T-cell (primary cell): Measurements from ENCODE around the gene SNCG. TPM values are rescaled to one million over a fixed set of nuclear protein-coding genes. Genes with fewer than 3 reads are reported as not detected.

ENCODE experiments used
- ATAC-seq, 4 experiments: fragments of 200-7000 bp in 3 of 4; fragments of 150-1000 bp in 1 of 4; cut with Tn5 transposase; replicated peaks in 1 of 4; 1 replicate in 3 of 4; 2 replicates in 1 of 4; pipeline ENCODE4 v1.10.0; 2021; ENCODE audit warnings: moderate library complexity in 3 of 4, mild to moderate bottlenecking in 2 of 4, moderate number of reproducible peaks in 1 of 4
- CTCF ChIA-PET, 2 donors: fragments of 300-600 bp; sonication (Branson Sonifier 250); formaldehyde crosslinking; loops; one replicate each; lab custom pipeline; 2022; ENCODE audit warnings: antibody characterized with exemption in 2 of 2; lab: Charles Lee
- POLR2A ChIA-PET, 2 donors: fragments of 300-600 bp; sonication (Branson Sonifier 250); formaldehyde crosslinking; loops; one replicate each; lab custom pipeline; 2022; ENCODE audit warnings: antibody characterized with exemption in 2 of 2; lab: Charles Lee
- DNase-seq, 35 experiments: peaks; one replicate each; pipeline versions ENCODE4 v3.0.0 to v3.0.0-alpha.2; 2013 to 2023
- H3K27ac ChIP-seq: one replicate; pipeline ENCODE4 v1.5.1; 2013; ENCODE audit warnings: low read length
- H3K27me3 ChIP-seq, 2 experiments: replicated peaks in 1 of 2; 1 replicate in 1 of 2; 2 replicates in 1 of 2; pipeline versions ENCODE4 v1.6.1 to v1.7.0; 2013; ENCODE audit warnings: low read length in 1 of 2, mixed read lengths in 1 of 2; ENCODE audit not compliant: control insufficient read depth in 2 of 2, insufficient read depth in 2 of 2; ENCODE audit errors: extremely low read depth in 1 of 2
- H3K36me3 ChIP-seq, 2 donors: 1 replicate in 1 of 2; 2 replicates in 1 of 2; pipeline versions ENCODE4 v1.6.1 to v1.7.0; 2013; ENCODE audit warnings: low read length in 1 of 2; ENCODE audit not compliant: control insufficient read depth in 2 of 2, insufficient read depth in 1 of 2; ENCODE audit errors: extremely low read depth in 1 of 2
- H3K4me1 ChIP-seq, 2 experiments: 1 replicate in 1 of 2; 2 replicates in 1 of 2; pipeline versions ENCODE4 v1.6.1 to v1.7.0; 2013; ENCODE audit warnings: low read length in 2 of 2, mixed read lengths in 1 of 2; ENCODE audit not compliant: insufficient read depth in 2 of 2, control insufficient read depth in 1 of 2; ENCODE audit errors: extremely low read depth in 1 of 2
- H3K4me3 ChIP-seq, 2 donors: 1 replicate in 1 of 2; 2 replicates in 1 of 2; pipeline versions ENCODE4 v1.5.1 to v1.7.0; 2013; ENCODE audit warnings: mild to moderate bottlenecking in 2 of 2, low read length in 1 of 2, moderate library complexity in 1 of 2; ENCODE audit not compliant: control insufficient read depth in 1 of 2; ENCODE audit errors: extremely low read depth in 1 of 2
- H3K9me3 ChIP-seq: 2 replicates; pipeline ENCODE4 v1.7.0; 2013
- H3K27ac Mint-ChIP-seq, 2 donors: one replicate each; pipeline ENCODE4 v1.8.0; 2020 to 2021; ENCODE audit warnings: mild to moderate bottlenecking in 2 of 2, mixed read lengths in 2 of 2
- H3K27me3 Mint-ChIP-seq, 2 donors: one replicate each; pipeline ENCODE4 v1.8.0; 2021 to 2022; ENCODE audit warnings: mixed read lengths in 2 of 2
- H3K36me3 Mint-ChIP-seq: one replicate; pipeline ENCODE4 v1.8.0; 2021; ENCODE audit warnings: mixed read lengths
- H3K4me1 Mint-ChIP-seq, 3 donors: one replicate each; pipeline ENCODE4 v1.8.0; 2020 to 2022; ENCODE audit warnings: mixed read lengths in 3 of 3, mild to moderate bottlenecking in 1 of 3
- H3K4me3 Mint-ChIP-seq, 3 donors: one replicate each; pipeline ENCODE4 v1.8.0; 2020 to 2022; ENCODE audit warnings: mild to moderate bottlenecking in 3 of 3, mixed read lengths in 3 of 3, moderate library complexity in 3 of 3
- H3K9me3 Mint-ChIP-seq, 3 donors: one replicate each; pipeline ENCODE4 v1.8.0; 2020 to 2022; ENCODE audit warnings: mixed read lengths in 3 of 3
- WGBS: methylation state at CpG from one replicate; pipeline ENCODE4 v1.1.5; 2013; ENCODE audit warnings: missing lambda C conversion rate; ENCODE audit not compliant: insufficient coverage; 5-methylcytosine and 5-hydroxymethylcytosine counted together
- total RNA-seq, 35 experiments: library from RNA in 6 of 35; stranded (reverse) in 6 of 35; fragments of 120-200 nt in 1 of 35; gene quantifications; one replicate each; pipeline versions ENCODE4 v1.2.1 to v1.2.4 and lab custom pipeline; 2013 to 2026

Gene SNCG
- total RNA-seq, 5 donors from 2014 or later (not counting 1 experiment from before 2014, with no cell fraction given) = 0.41 to 0.66 (median 0.44) TPM; not detected in 2

- Mint-ChIP-seq H3K27me3 (no peaks in the 10 kb centered on the region), H3K4me3 (no peak overlapping the region), H3K27ac (no peak overlapping the region), H3K4me1 (peaks cover 0 to 8% (median 5%) of the 10 kb centered on the region in 3 donors), H3K9me3 (no peaks in the 10 kb centered on the region), H3K36me3 (no peaks in the 10 kb centered on the region)
- H3K36me3 ChIP-seq = no peaks in the 10 kb centered on the region
- H3K4me3 ChIP-seq = no peak overlapping the region
- H3K27ac ChIP-seq = no peak overlapping the region
- POLR2A ChIA-PET = no interaction called here
- peaks cover 0 to 9% of the 10 kb centered on the region in 2 experiments for H3K27me3 ChIP-seq
- H3K4me1 ChIP-seq = peaks cover 0 to 9% of the 10 kb centered on the region in 2 experiments
- 86% methylated on average over 3 of the region's 6 CpGs for WGBS
- H3K9me3 ChIP-seq = no peaks in the 10 kb centered on the region
- DNase-seq = peak in 1 of 35 experiments; percentile 17
- CTCF ChIA-PET = interaction anchor here (1.0 to 1.7 kb wide), 3 partner anchors 25 to 95 kb away, joined by 3 to 8 read pairs (median 6); partner anchors contain the start of gene ADIRF (in 1 of the 2)
- ATAC-seq = no peak
Measured at GRCh38 chr10:86940677-86941076, 17.7 kb upstream of the SNCG start.

DNA sequence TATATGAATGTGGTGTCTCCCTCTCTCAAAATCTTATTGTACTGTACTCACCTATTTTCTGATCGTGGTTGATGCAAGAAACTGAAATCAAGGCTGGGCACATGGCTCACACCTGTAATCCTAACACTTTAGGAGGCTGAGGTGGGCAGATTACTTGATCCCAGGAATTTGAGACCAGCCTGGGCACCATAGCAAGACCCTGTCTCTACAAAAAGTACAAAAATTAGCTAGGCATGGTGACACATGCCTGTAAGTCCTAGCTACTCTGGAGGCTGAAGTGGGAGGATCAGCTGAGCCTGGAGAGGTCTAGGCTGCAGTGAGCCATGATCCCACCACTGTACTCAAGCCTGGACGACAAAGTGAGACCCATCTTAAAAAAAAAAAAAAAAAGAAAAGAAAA is 17.0 kb upstream of the SNCG start:
- Histone ChIP-seq H3K9me3 (no peaks in the 10 kb centered on the region), H3K36me3 (no peaks in the 10 kb centered on the region), H3K27me3 (peaks cover 0 to 17% of the 10 kb centered on the region in 2 experiments), H3K4me3 (no peak overlapping the region), H3K27ac (no peak overlapping the region), H3K4me1 (peaks cover 0 to 15% of the 10 kb centered on the region in 2 experiments)
- no peaks in the 10 kb centered on the region for H3K27me3 Mint-ChIP-seq
- no CpG with 5 or more reads among the region's 2 CpGs for WGBS
- H3K27ac Mint-ChIP-seq = no peak overlapping the region
- no peaks in the 10 kb centered on the region for H3K9me3 Mint-ChIP-seq
- ATAC-seq (no peak), DNase-seq (no peak)
- H3K36me3 Mint-ChIP-seq = no peaks in the 10 kb centered on the region
- no peak overlapping the region for H3K4me3 Mint-ChIP-seq
- CTCF ChIA-PET = interaction anchor here (0.7 to 1.7 kb wide), 7 partner anchors 10 to 97 kb away, joined by 3 to 8 read pairs (median 4); partner anchors contain the start of gene ADIRF (in 1 of the 2)
- H3K4me1 Mint-ChIP-seq = peaks cover 0 to 10% (median 5%) of the 10 kb centered on the region in 3 donors
- POLR2A ChIA-PET = interaction anchor here in 1 of 2 donors (0.6 kb wide), 1 partner anchor 217 kb away, joined by 4 read pairs; no protein-coding TSS in a partner anchor

GRCh38 chr10:86941991-86942421 is 16.4 kb upstream of the SNCG start:
- DNase-seq (peak in 1 of 35 experiments; percentile 18), ATAC-seq (no peak)
- no peaks in the 10 kb centered on the region for H3K36me3 Mint-ChIP-seq

GRCh38 chr10:86942441-86943315 is 15.7 kb upstream of the SNCG start:
- H3K9me3 ChIP-seq = no peaks in the 10 kb centered on the region
- Mint-ChIP-seq H3K27ac (no peak overlapping the region), H3K36me3 (no peaks in the 10 kb centered on the region), H3K4me3 (no peak overlapping the region), H3K27me3 (no peaks in the 10 kb centered on the region), H3K9me3 (no peaks in the 10 kb centered on the region), H3K4me1 (peaks cover 0 to 15% (median 5%) of the 10 kb centered on the region in 3 donors)
- H3K27ac ChIP-seq = no peak overlapping the region
- 95% methylated on average over 94 of the region's 94 CpGs for WGBS
- H3K4me1 ChIP-seq = peaks cover 0 to 15% of the 10 kb centered on the region in 2 experiments
- H3K4me3 ChIP-seq = no peak overlapping the region
- POLR2A ChIA-PET = no interaction called here
- CTCF ChIA-PET = interaction anchor here (0.5 to 1.4 kb wide), 3 partner anchors 12 to 24 kb away, joined by 3 to 10 read pairs (median 3); no protein-coding TSS in a partner anchor
- peak in 1 of 35 experiments; percentile 13 for DNase-seq
- ATAC-seq = no peak
- H3K27me3 ChIP-seq = peaks cover 0 to 20% of the 10 kb centered on the region in 2 experiments
- no peaks in the 10 kb centered on the region for H3K36me3 ChIP-seq

More at GRCh38 chr10:86941991-86942421, 16.4 kb upstream of the SNCG start:
- peaks cover 0 to 15% of the 10 kb centered on the region in 2 experiments for H3K4me1 ChIP-seq
- WGBS = 91% methylated on average over 12 of the region's 14 CpGs
- Mint-ChIP-seq H3K4me3 (no peak overlapping the region), H3K4me1 (peaks cover 0 to 14% (median 5%) of the 10 kb centered on the region in 3 donors), H3K27ac (no peak overlapping the region), H3K27me3 (no peaks in the 10 kb centered on the region), H3K9me3 (no peaks in the 10 kb centered on the region)
- peaks cover 0 to 20% of the 10 kb centered on the region in 2 experiments for H3K27me3 ChIP-seq
- POLR2A ChIA-PET = no interaction called here
- H3K27ac ChIP-seq = no peak overlapping the region
- H3K4me3 ChIP-seq = no peak overlapping the region
- no peaks in the 10 kb centered on the region for H3K36me3 ChIP-seq
- H3K9me3 ChIP-seq = no peaks in the 10 kb centered on the region
- CTCF ChIA-PET = interaction anchor here (1.0 to 1.4 kb wide), 3 partner anchors 13 to 25 kb away, joined by 3 read pairs; no protein-coding TSS in a partner anchor

- Mint-ChIP-seq H3K27me3 (no peaks in the 10 kb centered on the region), H3K4me3 (no peak overlapping the region), H3K4me1 (peaks cover 0 to 18% (median 7%) of the 10 kb centered on the region in 3 donors), H3K36me3 (no peaks in the 10 kb centered on the region), H3K27ac (no peak overlapping the region), H3K9me3 (peaks cover 0 to 3% (median 0%) of the 10 kb centered on the region in 3 donors)
- ChIA-PET POLR2A (no interaction called here), CTCF (interaction anchor here in 1 of 2 donors (0.5 kb wide), 1 partner anchor 11 kb away, joined by 10 read pairs; no protein-coding TSS in a partner anchor)
- no peak overlapping the region for H3K4me3 ChIP-seq
- peaks cover 0 to 18% of the 10 kb centered on the region in 2 experiments for H3K27me3 ChIP-seq
- H3K27ac ChIP-seq = no peak overlapping the region
- H3K4me1 ChIP-seq = peaks cover 0 to 15% of the 10 kb centered on the region in 2 experiments
- WGBS = 95% methylated on average over 30 of the region's 30 CpGs
- no peaks in the 10 kb centered on the region for H3K9me3 ChIP-seq
- no peak for ATAC-seq
- no peak for DNase-seq
- H3K36me3 ChIP-seq = no peaks in the 10 kb centered on the region
Measured at GRCh38 chr10:86943316-86944030, 14.9 kb upstream of the SNCG start.

- Mint-ChIP-seq H3K4me3 (no peak overlapping the region), H3K27ac (no peak overlapping the region), H3K9me3 (peaks cover 0 to 3% (median 0%) of the 10 kb centered on the region in 3 donors), H3K4me1 (peaks cover 2 to 23% (median 7%) of the 10 kb centered on the region in 3 donors), H3K36me3 (no peaks in the 10 kb centered on the region), H3K27me3 (no peaks in the 10 kb centered on the region)
- Histone ChIP-seq H3K27me3 (peaks cover 0 to 18% of the 10 kb centered on the region in 2 experiments), H3K9me3 (no peaks in the 10 kb centered on the region), H3K36me3 (no peaks in the 10 kb centered on the region), H3K4me1 (peaks cover 0 to 15% of the 10 kb centered on the region in 2 experiments), H3K4me3 (no peak overlapping the region), H3K27ac (no peak overlapping the region)
- no peak for ATAC-seq
- ChIA-PET POLR2A (no interaction called here), CTCF (no interaction called here)
- DNase-seq = no peak
- WGBS = 71% methylated on average over 2 of the region's 4 CpGs
Measured at GRCh38 chr10:86944031-86944419, 14.4 kb upstream of the SNCG start.
